NCI-H82 (cell line): ENCODE measurements around the gene PBLD.

Experiments
- DNase-seq: peaks from one replicate; lab custom pipeline; 2025; lab: John Stamatoyannopoulos, UW

PBLD gene

DNA sequence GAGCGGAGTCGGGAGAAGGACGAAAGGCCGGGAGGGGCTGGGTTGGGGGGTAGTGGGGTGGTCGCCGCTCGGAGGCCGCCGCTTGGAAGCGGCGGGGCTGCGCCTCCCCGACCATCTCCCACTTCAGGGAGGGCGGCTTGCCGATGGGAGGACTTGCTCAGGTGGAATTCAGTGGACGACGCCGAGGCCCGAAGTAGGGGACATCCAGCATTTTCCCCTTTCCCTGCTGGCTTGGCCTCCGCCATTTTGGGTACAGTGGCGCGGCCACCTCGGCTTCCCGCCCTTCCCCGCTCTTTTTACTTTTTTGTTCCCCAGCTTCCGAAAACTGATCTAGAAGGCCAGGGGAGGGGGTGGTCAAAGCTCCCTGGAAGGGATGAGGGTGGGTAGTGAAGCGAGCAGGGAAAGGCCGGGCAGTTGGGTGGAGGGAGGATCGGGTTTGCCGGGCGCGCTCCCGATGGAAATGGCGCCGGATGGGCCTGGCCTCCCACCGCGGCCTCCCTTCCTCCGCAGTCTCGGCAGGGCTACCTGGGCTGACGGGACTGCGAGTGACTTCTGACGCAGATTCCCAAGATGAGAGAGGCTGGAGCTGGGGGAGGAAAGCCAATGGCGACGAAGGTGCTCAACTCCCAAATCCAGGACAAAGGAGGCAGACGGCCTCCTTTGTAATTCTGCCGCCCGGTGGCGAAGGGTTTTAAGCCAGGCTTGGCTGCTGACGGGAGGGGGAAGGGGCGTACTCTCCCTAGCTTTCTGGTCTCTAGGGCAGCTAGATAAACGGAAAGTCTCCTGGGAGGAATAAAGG, at the start of gene PBLD:
PBLD (minus strand) TSS at position 670 of the 799 bp plus-strand sequence. CDS start 26,084 bp downstream, outside the sequence.
- DNase-seq = peak; percentile 89

- DNase-seq = no peak
Observed at GRCh38 chr10:68371604-68372003, 38.9 kb upstream of the PBLD start.

DNA sequence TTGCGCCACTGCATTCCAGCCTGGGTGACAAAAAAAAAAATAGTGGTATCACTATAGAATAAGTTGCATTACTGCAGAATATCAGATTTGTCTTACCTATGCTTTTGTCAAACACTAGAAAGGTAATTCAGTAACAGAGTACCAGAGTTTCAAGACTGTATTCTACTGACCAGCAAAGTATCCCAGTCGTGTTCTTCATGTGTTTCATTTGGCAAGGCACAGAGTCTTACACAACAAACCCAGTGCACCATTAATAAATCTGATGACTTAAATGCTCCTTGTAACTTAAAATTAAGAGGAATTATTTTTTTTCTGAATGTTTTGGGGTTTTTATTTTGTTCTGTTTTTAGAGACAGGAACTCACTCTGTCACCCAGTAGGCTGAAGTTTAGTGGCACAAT, 34.4 kb upstream of the PBLD start:
- DNase-seq = no peak

GRCh38 chr10:68366600-68366999, 33.9 kb upstream of the PBLD start:
- no peak for DNase-seq

GRCh38 chr10:68365611-68366010, 32.9 kb upstream of the PBLD start:
- DNase-seq = no peak

DNA sequence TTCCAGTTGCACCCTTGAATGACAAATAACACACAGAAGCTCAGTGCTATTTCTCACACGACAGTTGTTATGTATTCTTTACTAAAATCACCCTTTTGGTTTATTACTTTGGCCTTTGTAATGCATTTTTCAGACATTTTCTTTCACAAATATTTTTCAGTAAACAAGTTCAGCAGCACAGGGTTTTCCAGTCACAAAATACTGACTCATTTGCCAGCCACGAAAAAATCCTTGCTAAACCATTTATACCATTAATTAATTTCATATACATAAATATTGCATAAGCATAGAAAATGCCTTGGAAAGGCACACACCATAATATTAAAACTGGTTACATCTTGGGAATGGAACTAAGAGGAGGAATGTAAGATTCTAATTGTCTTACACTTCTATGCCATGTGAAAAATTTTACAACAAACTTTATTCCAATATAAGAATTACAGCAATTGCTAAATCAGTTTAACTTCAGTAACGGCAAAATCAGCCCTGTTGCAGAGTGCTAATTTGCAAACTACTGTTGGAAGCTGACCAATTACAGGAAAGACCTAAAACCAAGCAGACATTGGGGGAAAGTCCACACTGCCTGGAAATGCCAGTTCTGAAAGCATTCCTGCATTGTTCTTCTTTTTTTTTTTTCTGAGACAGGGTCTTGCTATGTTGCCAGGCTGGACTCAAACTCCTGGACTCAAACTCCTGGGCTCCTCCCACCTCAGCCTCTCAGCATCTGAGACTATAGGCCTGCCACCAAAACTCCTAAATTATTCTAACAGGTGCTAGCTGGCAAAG, 31.6 kb upstream of the PBLD start:
- no peak for DNase-seq

DNA sequence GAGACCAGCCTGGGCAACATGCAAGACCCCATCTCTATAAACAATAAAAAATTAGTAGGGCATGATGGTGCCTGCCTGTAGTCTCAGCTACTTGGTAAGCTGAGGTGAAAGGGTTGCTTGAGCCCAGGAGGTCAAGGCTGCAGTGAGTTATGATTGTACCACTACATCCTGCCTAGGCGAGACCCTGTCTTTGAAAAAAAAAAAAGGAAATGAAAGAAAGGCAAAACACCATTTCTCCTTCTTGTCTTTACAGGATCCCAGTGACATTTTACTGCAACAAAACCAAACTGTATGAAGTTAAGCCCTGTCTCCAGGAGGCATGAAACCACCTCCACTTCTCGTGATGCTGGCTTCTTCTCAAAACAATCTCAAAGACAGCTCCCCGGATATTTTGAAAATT, 29.9 kb upstream of the PBLD start:
- no peak for DNase-seq

GRCh38 chr10:68359189-68359588, 26.5 kb upstream of the PBLD start:
- DNase-seq = no peak

DNA sequence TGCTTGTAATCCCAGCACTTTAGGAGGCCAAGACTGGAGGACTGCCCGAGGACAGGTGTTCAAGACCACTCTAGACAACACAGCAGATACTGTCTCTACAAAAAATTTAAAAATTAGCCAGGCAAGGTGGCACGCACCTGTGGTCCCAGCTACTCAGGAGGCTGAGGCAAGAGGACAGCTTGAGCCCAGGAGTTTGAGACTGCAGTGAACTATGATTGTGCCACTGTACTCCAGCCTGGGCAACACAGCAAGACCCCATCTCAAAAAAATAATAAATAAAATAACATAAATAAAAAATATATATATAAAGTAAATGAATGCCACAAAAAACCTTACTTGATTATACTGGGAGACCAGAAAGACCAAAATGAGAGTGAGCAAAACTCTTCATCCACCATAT, 20.8 kb upstream of the PBLD start:
- no peak for DNase-seq

GRCh38 chr10:68348265-68348741, 15.6 kb upstream of the PBLD start:
- peak; percentile 60 for DNase-seq

DNA sequence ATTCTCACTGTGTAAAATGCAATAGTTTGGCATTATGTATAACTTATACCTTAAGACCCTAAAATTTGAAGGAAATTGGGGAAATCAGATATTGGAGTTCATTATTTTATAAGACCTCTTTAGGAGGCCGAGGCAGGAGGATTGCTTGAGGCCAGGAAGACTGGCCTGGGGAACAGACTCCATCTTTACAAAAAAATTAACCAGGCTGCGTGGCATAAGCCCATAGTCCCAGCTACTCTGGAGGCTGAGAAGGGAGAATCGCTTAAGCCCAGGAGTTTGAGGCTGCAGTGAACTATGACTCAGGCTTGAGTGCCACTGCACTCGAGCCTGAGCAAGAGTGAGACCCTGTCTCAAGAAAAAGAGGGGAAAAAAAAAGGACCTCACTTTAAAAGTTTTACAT, 14.0 kb upstream of the PBLD start:
- DNase-seq = peak; percentile 5

DNA sequence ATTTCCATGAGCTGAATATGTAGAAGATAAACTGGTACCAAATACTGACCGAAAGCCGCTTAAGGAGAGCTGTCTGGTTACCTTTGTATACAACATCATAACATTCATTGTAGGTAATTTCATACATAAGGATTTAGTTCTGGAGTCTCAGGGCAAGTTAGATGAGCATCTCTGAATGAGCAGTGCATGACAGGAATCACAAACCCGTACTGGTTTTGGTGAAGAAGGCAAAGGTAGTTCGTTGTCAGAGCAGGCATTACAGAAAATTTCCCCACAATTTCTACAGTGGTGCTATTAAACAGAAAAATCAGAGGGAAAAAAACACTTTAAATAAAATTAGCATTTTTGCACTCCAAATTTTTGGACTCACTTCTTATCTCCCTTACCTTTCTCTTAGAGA, 12.9 kb upstream of the PBLD start:
- no peak for DNase-seq

- no peak for DNase-seq
Observed at GRCh38 chr10:68342909-68343516, 10.3 kb upstream of the PBLD start.

DNA sequence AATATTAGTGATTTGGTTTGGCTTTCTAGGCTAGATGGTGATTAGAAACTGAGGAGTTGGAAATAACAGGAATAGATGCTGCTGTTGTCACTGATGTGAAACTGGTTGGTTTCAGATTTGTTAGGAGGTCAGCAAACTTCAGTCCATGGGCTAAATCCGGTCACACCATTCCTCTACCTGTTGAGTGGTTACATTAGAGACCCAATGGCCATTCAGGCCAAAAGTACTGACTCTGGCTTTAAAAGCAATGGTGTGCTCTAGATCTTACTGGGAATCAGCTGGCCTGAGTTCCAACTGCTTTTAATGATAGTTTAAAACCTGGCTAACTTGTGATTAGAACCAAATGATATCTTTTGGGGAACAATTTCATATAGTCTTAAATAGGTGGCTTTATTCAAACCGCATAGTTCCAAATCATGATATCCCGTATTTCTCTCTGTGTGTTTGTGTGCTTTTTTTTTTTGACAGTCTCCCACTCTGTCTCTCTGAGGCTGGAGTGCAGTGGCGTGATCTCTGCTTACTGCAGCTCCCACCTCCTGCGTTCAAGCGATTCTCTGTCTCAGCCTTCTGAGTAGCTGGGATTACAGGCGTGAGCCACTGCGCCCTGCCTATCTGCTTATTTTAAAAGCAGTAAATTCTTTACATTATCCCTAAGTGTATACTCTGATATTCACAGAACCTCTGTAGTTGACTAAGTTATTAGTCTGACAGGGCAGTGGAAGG, 7.8 kb upstream of the PBLD start:
- DNase-seq = no peak

GRCh38 chr10:68336754-68337351, 4.1 kb upstream of the PBLD start:
- DNase-seq = no peak

- DNase-seq = peak; percentile 19
Observed at GRCh38 chr10:68334672-68335467, 2.1 kb upstream of the PBLD start.

GRCh38 chr10:68333440-68334431, 1.0 kb upstream of the PBLD start:
- DNase-seq = peak; percentile 23

DNA sequence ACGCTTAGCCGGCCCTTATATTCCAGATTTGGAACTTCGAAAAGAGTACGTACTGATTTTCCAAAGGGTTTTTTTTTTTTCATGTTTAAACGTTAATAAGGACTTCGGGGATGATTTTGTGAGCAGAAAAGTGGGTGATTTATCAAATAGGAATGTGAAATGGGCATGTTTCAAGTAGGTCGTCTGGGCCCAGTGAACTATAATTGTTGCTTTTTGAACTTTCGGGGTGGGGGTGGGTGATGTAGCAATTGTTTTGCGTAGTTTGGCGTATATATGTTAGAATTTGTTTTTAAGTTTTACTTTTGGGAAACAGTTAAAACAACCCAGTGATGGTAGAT, 299 bp upstream of the PBLD start:
- no peak for DNase-seq

DNA sequence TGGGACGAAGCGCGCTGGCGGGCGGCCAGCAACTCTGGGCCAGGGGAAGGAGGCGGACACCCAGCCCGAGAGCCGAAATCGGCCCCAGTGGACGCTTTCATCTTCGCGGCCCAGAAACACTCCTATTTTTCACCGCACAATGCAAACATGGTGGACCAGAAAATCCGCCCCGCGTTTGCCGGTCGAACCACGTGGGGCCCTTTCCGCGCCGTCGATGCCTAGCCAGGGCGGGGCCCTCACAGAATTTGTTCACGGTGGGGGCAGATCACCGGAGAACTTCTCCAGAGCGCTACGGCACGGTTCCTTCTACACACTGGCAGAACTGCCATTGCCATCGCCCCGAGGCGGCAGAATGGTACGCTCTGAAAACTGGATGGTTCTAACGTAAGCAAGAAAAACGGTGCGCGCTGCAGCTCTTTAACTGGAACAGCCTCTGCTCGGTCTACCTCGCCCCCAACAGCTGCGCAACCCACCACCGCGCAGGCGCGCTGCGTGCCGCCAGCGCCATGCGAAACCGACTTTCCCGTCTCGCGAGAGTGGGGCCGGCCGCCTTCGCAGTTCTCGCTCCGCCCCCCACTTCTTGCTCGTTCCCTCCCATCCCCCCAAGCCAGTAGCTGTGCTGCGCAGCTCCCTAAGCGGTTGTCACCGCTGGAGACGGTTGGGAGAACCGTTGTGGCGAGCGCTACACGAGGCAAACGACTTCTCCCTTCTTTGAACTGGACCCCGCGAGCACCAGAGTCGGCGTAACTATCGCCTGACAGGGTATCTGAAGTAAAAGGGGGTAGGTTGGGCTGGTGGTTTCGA, 1.1 kb downstream of the PBLD start, which contains the start of gene HNRNPH3:
HNRNPH3 (plus strand) TSS at position 610 of the 804 bp plus-strand sequence. CDS start 5,158 bp downstream, outside the sequence.
- DNase-seq = peak; percentile 98
